ENCODE results near the gene ARMC3.
"Not testable (repeated sequence)": the region's sequence is repeated elsewhere in the genome, so short reads cannot be mapped to it uniquely, and the experiment has no call there.

The ARMC3 gene

GRCh38 chr10:23067337-23067736 lies 139.5 kb downstream of the ARMC3 start:
- no peak for TF ChIP-seq CTCF (IDR thresholded peaks at IDR 0.05; ENCODE audit: extremely low read depth, insufficient read depth, missing control alignments)
- in situ Hi-C loops (cut with MboI; ENCODE audit: low pct_unique_long_range_greater_than_20kb, low sequenced_read_pairs, unreplicated experiment), result no loop called here
- DNase-seq (ENCODE audit: low spot score), result no peak

DNA sequence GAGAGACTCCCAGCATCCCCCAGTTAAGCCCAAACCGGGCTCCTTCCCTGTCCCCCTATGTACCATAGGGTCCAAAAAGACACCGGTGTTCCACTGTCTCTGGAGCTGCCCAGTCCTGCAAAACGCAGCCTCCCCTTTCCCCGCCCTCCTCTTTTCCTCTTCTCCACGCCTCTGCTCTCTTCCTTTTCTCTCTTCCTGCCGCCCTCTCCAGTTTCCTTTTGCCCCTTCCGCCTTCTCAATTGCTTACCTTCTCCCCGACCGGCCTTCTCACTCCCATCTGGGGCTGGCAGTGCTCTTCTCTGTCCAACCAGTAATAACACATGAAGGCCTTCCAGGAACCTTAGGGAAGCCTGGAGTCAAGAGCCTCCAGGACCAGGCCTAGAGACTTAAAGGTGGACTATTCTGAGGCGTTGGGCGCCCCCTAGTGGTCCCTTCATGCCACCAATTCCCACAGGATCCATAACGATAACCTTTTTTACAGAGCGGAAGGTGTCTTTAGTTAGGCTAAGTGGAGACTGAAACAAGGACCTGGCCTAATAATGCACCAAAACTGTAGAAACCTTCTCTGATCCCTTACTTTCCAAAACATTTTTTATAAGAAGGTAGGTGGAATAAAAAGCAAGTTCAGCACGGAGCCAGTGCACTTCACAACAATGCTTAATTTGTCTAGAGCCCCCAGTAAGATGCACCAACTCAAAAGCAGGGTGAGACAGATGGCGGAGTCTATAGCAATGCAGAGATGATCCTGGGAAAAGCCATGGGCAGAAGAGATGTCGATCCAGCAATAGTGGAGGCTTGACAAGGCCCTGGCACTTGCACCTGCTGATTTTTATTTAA lies 140.3 kb downstream of the ARMC3 start:
- in situ Hi-C loops (cut with MboI; ENCODE audit: low pct_unique_long_range_greater_than_20kb, low sequenced_read_pairs, unreplicated experiment), result no loop called here
- TF ChIP-seq CTCF (IDR thresholded peaks at IDR 0.05; ENCODE audit: extremely low read depth, insufficient read depth, missing control alignments), result peak; percentile 90

GRCh38 chr10:23069019-23069815 lies 141.4 kb downstream of the ARMC3 start:
- in situ Hi-C loops (cut with MboI; ENCODE audit: low pct_unique_long_range_greater_than_20kb, low sequenced_read_pairs, unreplicated experiment), result no loop called here

More for the DNA sequence above, 140.3 kb downstream of the ARMC3 start:
- DNase-seq (ENCODE audit: low spot score), result peak; percentile 64

DNA sequence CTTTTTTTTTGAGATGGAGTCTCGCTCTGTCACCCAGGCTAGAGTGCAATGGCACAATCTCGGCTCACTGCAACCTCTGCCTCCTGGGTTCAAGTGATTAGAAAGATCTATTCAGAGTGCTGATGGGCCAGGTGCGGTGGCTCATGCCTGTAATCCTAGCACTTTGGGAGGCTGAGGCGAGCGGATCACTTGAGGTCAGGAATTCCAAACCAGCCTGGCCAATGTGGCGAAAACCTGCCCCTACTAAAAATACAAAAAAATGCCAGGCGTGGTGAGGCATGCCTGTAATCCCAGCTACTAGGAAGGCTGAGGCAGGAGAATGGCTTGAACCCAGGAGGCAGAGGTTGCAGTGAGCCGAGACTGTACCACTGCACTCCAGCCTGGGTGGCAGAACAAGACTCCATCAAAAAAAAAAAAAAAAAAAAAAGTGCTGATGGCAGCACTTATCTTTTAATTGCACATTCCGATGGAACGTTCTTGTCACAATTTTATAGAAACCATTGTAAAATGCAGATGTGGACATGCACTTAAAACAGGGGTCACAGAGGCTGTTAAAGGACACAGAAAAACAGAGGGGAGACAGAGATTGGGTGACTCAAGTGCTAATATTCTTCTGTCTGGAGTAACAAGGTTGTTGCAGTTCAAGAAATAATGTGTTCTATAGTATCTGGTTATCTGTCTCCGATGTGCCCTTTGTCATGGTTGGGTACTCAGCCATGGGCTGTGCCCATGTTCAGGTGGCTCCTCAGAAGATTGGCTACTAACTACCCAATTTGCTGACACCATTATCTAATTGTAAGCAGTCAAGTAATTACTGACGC lies 142.4 kb downstream of the ARMC3 start:
- in situ Hi-C loops (cut with MboI; ENCODE audit: low pct_unique_long_range_greater_than_20kb, low sequenced_read_pairs, unreplicated experiment); DNase-seq (ENCODE audit: low spot score): not testable (repeated sequence)

More at GRCh38 chr10:23069019-23069815, 141.4 kb downstream of the ARMC3 start:
- TF ChIP-seq CTCF (IDR thresholded peaks at IDR 0.05; ENCODE audit: extremely low read depth, insufficient read depth, missing control alignments), result no peak
- DNase-seq (ENCODE audit: low spot score), result peak; percentile 23

- in situ Hi-C loops (cut with MboI; ENCODE audit: low pct_unique_long_range_greater_than_20kb, low sequenced_read_pairs, unreplicated experiment), result no loop called here
- no peak for TF ChIP-seq CTCF (IDR thresholded peaks at IDR 0.05; ENCODE audit: extremely low read depth, insufficient read depth, missing control alignments)
- no peak for DNase-seq (ENCODE audit: low spot score)
These were observed 143.0 kb downstream of the ARMC3 start for GRCh38 chr10:23070913-23071218.

- in situ Hi-C loops (cut with MboI; ENCODE audit: low pct_unique_long_range_greater_than_20kb, low sequenced_read_pairs, unreplicated experiment); DNase-seq (ENCODE audit: low spot score): not testable (repeated sequence)
These were observed 144.7 kb downstream of the ARMC3 start for GRCh38 chr10:23072593-23072992.

DNA sequence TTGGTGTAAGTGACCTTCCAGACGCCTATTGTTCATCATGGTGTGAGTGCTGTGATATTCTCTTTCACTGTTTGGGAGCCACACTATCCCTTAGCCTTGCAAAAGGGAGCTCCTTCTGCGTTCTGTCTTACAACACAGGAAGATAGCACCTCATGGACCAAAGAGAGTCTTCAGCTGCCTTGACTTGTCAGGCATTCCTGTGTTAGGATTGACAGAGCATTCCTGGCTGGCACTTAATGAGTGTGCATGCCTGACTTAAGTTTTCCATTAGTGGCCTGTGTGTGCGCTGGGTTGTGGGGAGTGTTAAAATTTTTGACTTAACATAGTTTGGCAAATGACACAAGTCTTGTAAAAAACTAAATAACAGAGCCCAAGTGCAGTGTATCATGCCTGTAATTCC lies 145.7 kb downstream of the ARMC3 start:
- DNase-seq (ENCODE audit: low spot score), result no peak
- TF ChIP-seq CTCF (IDR thresholded peaks at IDR 0.05; ENCODE audit: extremely low read depth, insufficient read depth, missing control alignments), result no peak
- in situ Hi-C loops (cut with MboI; ENCODE audit: low pct_unique_long_range_greater_than_20kb, low sequenced_read_pairs, unreplicated experiment), result no loop called here
